ENCODE measurements around the gene UVRAG.

DNA sequence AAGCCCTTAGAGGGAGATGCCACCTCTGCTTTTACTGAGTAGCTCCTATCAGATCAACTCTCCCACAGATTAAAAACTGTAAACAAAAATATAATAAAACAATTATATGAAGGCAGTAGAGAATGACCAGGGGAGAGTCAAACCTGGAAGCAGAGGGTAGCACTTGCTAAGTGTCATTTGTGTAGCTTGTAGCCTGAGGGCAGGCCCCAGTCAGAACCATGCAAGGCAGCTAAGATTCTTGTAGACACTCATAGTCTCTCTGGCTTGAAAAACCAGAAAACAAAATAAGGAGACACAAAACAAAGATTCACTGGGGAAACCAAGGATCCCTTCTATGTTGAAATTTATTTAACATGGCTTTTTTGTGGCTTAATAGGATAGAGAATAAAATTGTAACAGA lies 280.9 kb downstream of the UVRAG start:
- TF ChIP-seq, protein P1, sequence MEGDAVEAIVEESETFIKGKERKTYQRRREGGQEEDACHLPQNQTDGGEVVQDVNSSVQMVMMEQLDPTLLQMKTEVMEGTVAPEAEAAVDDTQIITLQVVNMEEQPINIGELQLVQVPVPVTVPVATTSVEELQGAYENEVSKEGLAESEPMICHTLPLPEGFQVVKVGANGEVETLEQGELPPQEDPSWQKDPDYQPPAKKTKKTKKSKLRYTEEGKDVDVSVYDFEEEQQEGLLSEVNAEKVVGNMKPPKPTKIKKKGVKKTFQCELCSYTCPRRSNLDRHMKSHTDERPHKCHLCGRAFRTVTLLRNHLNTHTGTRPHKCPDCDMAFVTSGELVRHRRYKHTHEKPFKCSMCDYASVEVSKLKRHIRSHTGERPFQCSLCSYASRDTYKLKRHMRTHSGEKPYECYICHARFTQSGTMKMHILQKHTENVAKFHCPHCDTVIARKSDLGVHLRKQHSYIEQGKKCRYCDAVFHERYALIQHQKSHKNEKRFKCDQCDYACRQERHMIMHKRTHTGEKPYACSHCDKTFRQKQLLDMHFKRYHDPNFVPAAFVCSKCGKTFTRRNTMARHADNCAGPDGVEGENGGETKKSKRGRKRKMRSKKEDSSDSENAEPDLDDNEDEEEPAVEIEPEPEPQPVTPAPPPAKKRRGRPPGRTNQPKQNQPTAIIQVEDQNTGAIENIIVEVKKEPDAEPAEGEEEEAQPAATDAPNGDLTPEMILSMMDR (IDR thresholded peaks at IDR 0.05; ENCODE audit: low read depth, low read length): no peak
- TF ChIP-seq EZH2phosphoT487 (IDR thresholded peaks at IDR 0.05; ENCODE audit: low read depth): no peak

Data from OCI-LY3 (cell line).